HG03457 (cell line): Measurements from ENCODE around the gene TPMT.

Experiments used
- ATAC-seq: cut with Tn5 transposase; IDR thresholded peaks from one replicate; pipeline ENCODE4 v1.9.1; 2021; ENCODE audit warnings: moderate number of reproducible peaks; ENCODE audit not compliant: unreplicated experiment

The TPMT gene

GRCh38 chr6:18118330-18118729, 36.5 kb downstream of the TPMT start:
- no peak for ATAC-seq

- no peak for ATAC-seq
Observed at GRCh38 chr6:18117136-18117535, 37.7 kb downstream of the TPMT start.

GRCh38 chr6:18115356-18115755, 39.5 kb downstream of the TPMT start:
- no peak for ATAC-seq

GRCh38 chr6:18110162-18110561, 44.7 kb downstream of the TPMT start:
- no peak for ATAC-seq

- ATAC-seq: no peak
Observed at GRCh38 chr6:18107061-18107460, 47.8 kb downstream of the TPMT start.

GRCh38 chr6:18102783-18103509, 51.9 kb downstream of the TPMT start:
- ATAC-seq: no peak

- ATAC-seq: no peak
Observed at GRCh38 chr6:18101873-18102272, 53.0 kb downstream of the TPMT start.

GRCh38 chr6:18101271-18101670, 53.6 kb downstream of the TPMT start:
- ATAC-seq: no peak

GRCh38 chr6:18100296-18100695, 54.6 kb downstream of the TPMT start:
- ATAC-seq: no peak

GRCh38 chr6:18099511-18099910, 55.4 kb downstream of the TPMT start:
- ATAC-seq: no peak

- no peak for ATAC-seq
Observed at GRCh38 chr6:18096423-18096822, 58.5 kb downstream of the TPMT start.

- no peak for ATAC-seq
Observed at GRCh38 chr6:18091382-18091781, 63.5 kb downstream of the TPMT start.

- no peak for ATAC-seq
Observed at GRCh38 chr6:18090349-18090786, 64.5 kb downstream of the TPMT start.

- no peak for ATAC-seq
Observed at GRCh38 chr6:18088419-18089296, 66.2 kb downstream of the TPMT start.

GRCh38 chr6:18087396-18088165, 67.3 kb downstream of the TPMT start:
- no peak for ATAC-seq

GRCh38 chr6:18081025-18081668, 73.7 kb downstream of the TPMT start:
- no peak for ATAC-seq

GRCh38 chr6:18080544-18080943, 74.3 kb downstream of the TPMT start:
- ATAC-seq: no peak

GRCh38 chr6:18078866-18079265, 76.0 kb downstream of the TPMT start:
- no peak for ATAC-seq
